A549 (cell line): ENCODE measurements around the gene TRIM71. TPM values are rescaled to one million over a fixed set of nuclear protein-coding genes. Genes with fewer than 3 reads are reported as not detected.

Experiments
- ATAC-seq, 2 experiments: fragments of 200-7000 bp in 1 of 2; fragments of >200 bp in 1 of 2; cut with Nextera tagmentation in 1 of 2; cut with Tn5 transposase in 1 of 2; 3 replicates each; pipeline versions ENCODE4 v1.8.0 to v1.9.1; 2018 to 2020; ENCODE audit warnings: mild to moderate bottlenecking in 1 of 2, moderate library complexity in 1 of 2
- CTCF ChIA-PET: fragments of 300-600 bp; sonication (Branson Sonifier 250); formaldehyde crosslinking; extraction: SDS; loops from one replicate; lab custom pipeline; 2021; ENCODE audit warnings: antibody characterized with exemption, inconsistent platforms; lab: Yijun Ruan, JAX
- POLR2A ChIA-PET: fragments of 350-600 bp; formaldehyde crosslinking; extraction: SDS; loops from one replicate; lab custom pipeline; 2021; ENCODE audit warnings: antibody characterized with exemption, inconsistent platforms; lab: Yijun Ruan, JAX
- DNase-seq, 2 experiments: peaks; one replicate each; pipeline versions ENCODE4 v3.0.0 to v3.0.0-alpha.2; 2011 to 2016; ENCODE audit warnings: low read depth in 1 of 2, low spot score in 1 of 2
- FAIRE-seq: peaks from 2 replicates; lab custom pipeline; 2011; peaks lifted over from hg19 to GRCh38; lab: Jason Lieb, UNC
- H3K27ac ChIP-seq, 2 experiments: fragments of >200 bp; sonication (Bioruptor Twin); formaldehyde crosslinking; 3 replicates each; pipeline ENCODE4 v1.5.1; 2016 to 2017
- H3K4me1 ChIP-seq: fragments of >200 bp; sonication (Bioruptor Twin); formaldehyde crosslinking; 3 replicates; pipeline ENCODE4 v1.6.1; 2016
- H3K4me2 ChIP-seq: fragments of >200 bp; sonication (Bioruptor Twin); formaldehyde crosslinking; 3 replicates; pipeline ENCODE4 v1.6.1; 2016
- H3K4me3 ChIP-seq: fragments of >200 bp; sonication (Bioruptor Twin); formaldehyde crosslinking; 3 replicates; pipeline ENCODE4 v1.5.1; 2016
- H3K9me3 ChIP-seq: fragments of >200 bp; sonication (Bioruptor Twin); formaldehyde crosslinking; 3 replicates; pipeline ENCODE4 v1.6.1; 2016
- ATOH8 ChIP-seq: fragments of 250-450 bp; sonication (Bioruptor Pico); IDR thresholded peaks from 2 replicates; pipeline ENCODE4 v1.5.0; 2020; ENCODE audit warnings: low read depth, mild to moderate bottlenecking, moderate library complexity
- CBX2 ChIP-seq: fragments of 200-600 bp; sonication (generic); IDR thresholded peaks from 2 replicates; pipeline ENCODE4 v1.6.1; 2016; ENCODE audit warnings: low read depth, mild to moderate bottlenecking, borderline replicate concordance
- CHD2 ChIP-seq: fragments of 150-350 bp; IDR thresholded peaks from 2 replicates; pipeline ENCODE4 v1.6.1; 2014; ENCODE audit warnings: low read length; ENCODE audit not compliant: partially characterized antibody
- CHD4 ChIP-seq: fragments of 200-600 bp; sonication (generic); IDR thresholded peaks from 2 replicates; pipeline ENCODE4 v1.6.1; 2016; ENCODE audit warnings: antibody characterized with exemption, mild to moderate bottlenecking, borderline replicate concordance
- CTCF ChIP-seq: fragments of >200 bp; sonication (Bioruptor Twin); formaldehyde crosslinking; IDR thresholded peaks from 3 replicates; pipeline ENCODE4 v1.5.1; 2016
- E2F6 ChIP-seq: IDR thresholded peaks from 2 replicates; pipeline ENCODE4 v1.6.1; 2012; ENCODE audit warnings: low read depth, borderline replicate concordance
- EHMT2 ChIP-seq: fragments of 200-600 bp; sonication (generic); IDR thresholded peaks from 2 replicates; pipeline ENCODE4 v1.6.1; 2016; ENCODE audit warnings: antibody characterized with exemption, low read depth, mild to moderate bottlenecking, moderate library complexity
- ELK1 ChIP-seq: fragments of 150-350 bp; IDR thresholded peaks from 2 replicates; pipeline ENCODE4 v1.6.1; 2014; ENCODE audit warnings: low read depth, mild to moderate bottlenecking, low read length
- EP300 ChIP-seq, 2 experiments: fragments of >200 bp; sonication (Bioruptor Twin); formaldehyde crosslinking; IDR thresholded peaks; 2 replicates in 1 of 2; 3 replicates in 1 of 2; pipeline ENCODE4 v1.6.1; 2016 to 2017
- ESRRA ChIP-seq: fragments of 150-350 bp; IDR thresholded peaks from 2 replicates; pipeline ENCODE4 v1.6.1; 2014; ENCODE audit warnings: mild to moderate bottlenecking, low read length, borderline replicate concordance
- HES2 ChIP-seq: fragments of >200 bp; sonication (Bioruptor Twin); formaldehyde crosslinking; IDR thresholded peaks from 2 replicates; pipeline ENCODE4 v1.6.1; 2016
- HOXB13 ChIP-seq: fragments of 250-450 bp; sonication (Bioruptor Pico); IDR thresholded peaks from 2 replicates; pipeline ENCODE4 v1.5.0; 2020; ENCODE audit warnings: low read depth, mild to moderate bottlenecking, moderate library complexity
- HOXB5 ChIP-seq: fragments of 250-450 bp; sonication (Bioruptor Pico); IDR thresholded peaks from 2 replicates; pipeline ENCODE4 v1.5.0; 2020; ENCODE audit warnings: mild to moderate bottlenecking, moderate library complexity
- JUNB ChIP-seq: fragments of >200 bp; sonication (Bioruptor Twin); formaldehyde crosslinking; IDR thresholded peaks from 2 replicates; pipeline ENCODE4 v1.6.1; 2016
- KDM1A ChIP-seq: fragments of 200-600 bp; sonication (generic); IDR thresholded peaks from 2 replicates; pipeline ENCODE4 v1.6.1; 2016; ENCODE audit warnings: low read depth, mild to moderate bottlenecking
- MAX ChIP-seq: IDR thresholded peaks from 2 replicates; pipeline ENCODE4 v1.6.1; 2012
- REST ChIP-seq: fragments of 200-600 bp; sonication (generic); IDR thresholded peaks from 2 replicates; pipeline ENCODE4 v1.6.1; 2016; ENCODE audit warnings: antibody characterized with exemption, mild to moderate bottlenecking, moderate library complexity
- SREBF2 ChIP-seq: fragments of 450-650 bp; IDR thresholded peaks from 2 replicates; pipeline ENCODE4 v1.6.1; 2014; ENCODE audit warnings: mild to moderate bottlenecking, moderate library complexity
- TFCP2L1 ChIP-seq: fragments of 250-450 bp; sonication (Bioruptor Pico); IDR thresholded peaks from 2 replicates; pipeline ENCODE4 v1.5.0; 2021; ENCODE audit warnings: mild to moderate bottlenecking
- ZSCAN20 ChIP-seq: fragments of 250-450 bp; sonication (Bioruptor Pico); IDR thresholded peaks from 2 replicates; pipeline ENCODE4 v1.8.0; 2022; ENCODE audit warnings: mild to moderate bottlenecking, moderate library complexity
- WGBS: methylation state at CpG from one replicate; pipeline ENCODE4 v1.1.6; 2017; ENCODE audit errors: missing lambda C conversion rate; 5-methylcytosine and 5-hydroxymethylcytosine counted together
- polyA plus RNA-seq, 4 experiments: library from polyadenylated mRNA; depleted of rRNA in 3 of 4; stranded (reverse); fragments of >200 nt; fragmentation: RNase III in 1 of 4; extraction: RNeasy Plus Mini Kit Qiagen cat#74134 plus additional on column Dnase treatment in 1 of 4; gene quantifications; 2 replicates in 3 of 4; 3 replicates in 1 of 4; pipeline ENCODE4 v1.2.3, GENCODE V29; 2011 to 2017

The TRIM71 gene
- polyA plus RNA-seq, 2 of the 4 experiments (the other 2 are of a cell fraction) = 0.01 TPM; not detected in 1

GRCh38 chr3:32849046-32849445 lies 31.2 kb downstream of the TRIM71 start:
- peaks cover 5% of the 10 kb centered on the region; the same call in 2 of the 3 replicates for H3K4me1 ChIP-seq
- TF ChIP-seq EHMT2 = no peak
- TF ChIP-seq KDM1A = no peak
- no peak for TF ChIP-seq SREBF2
- no peak for TF ChIP-seq CHD4
- no peak for TF ChIP-seq TFCP2L1 (CRISPR knock-in tag)
- TF ChIP-seq, all 56 proteins: peak for 0
- Histone ChIP-seq H3K4me3 (no peak overlapping the region), H3K4me2 (no peak overlapping the region), H3K9me3 (no peaks in the 10 kb centered on the region), H3K27ac (no peak overlapping the region)
- ATAC-seq (no peak), DNase-seq (no peak), FAIRE-seq (no peak)
- CTCF ChIA-PET = no interaction called here
- POLR2A ChIA-PET = no interaction called here
- 75% methylated on average over 4 of the region's 4 CpGs for WGBS

GRCh38 chr3:32850226-32850625 lies 32.4 kb downstream of the TRIM71 start:
- CTCF ChIA-PET = interaction anchor here (1.2 kb wide), 1 partner anchor 13 kb away, joined by 4 read pairs; no protein-coding TSS in a partner anchor
- Histone ChIP-seq H3K4me3 (no peak overlapping the region), H3K4me2 (no peak overlapping the region)
- FAIRE-seq (no peak), ATAC-seq (no peak)
- TF ChIP-seq ZSCAN20 (CRISPR knock-in tag) (no peak), CBX2 (no peak), CTCF (no peak), MAX (no peak)
- TF ChIP-seq, all 56 proteins: peak for 0
- peaks cover 5% of the 10 kb centered on the region; the same call in 2 of the 3 replicates for H3K4me1 ChIP-seq
- POLR2A ChIA-PET = no interaction called here
- 58% methylated on average over 3 of the region's 3 CpGs for WGBS
- no peak overlapping the region for H3K27ac ChIP-seq
- no peak for DNase-seq
- H3K9me3 ChIP-seq = no peaks in the 10 kb centered on the region

- ChIA-PET POLR2A (no interaction called here), CTCF (interaction anchor here (1.2 kb wide), 1 partner anchor 13 kb away, joined by 4 read pairs; no protein-coding TSS in a partner anchor)
- no peak for ATAC-seq
Observed at GRCh38 chr3:32850636-32851035, 32.8 kb downstream of the TRIM71 start.

GRCh38 chr3:32852146-32852545 lies 34.3 kb downstream of the TRIM71 start:
- ChIA-PET CTCF (interaction anchor here (0.6 kb wide), 1 partner anchor 134 kb away, joined by 3 read pairs; no protein-coding TSS in a partner anchor), POLR2A (no interaction called here)
- peaks cover 10% of the 10 kb centered on the region for H3K4me1 ChIP-seq
- no peak overlapping the region for H3K27ac ChIP-seq
- DNase-seq (no peak), FAIRE-seq (no peak), ATAC-seq (no peak)
- no peaks in the 10 kb centered on the region for H3K9me3 ChIP-seq
- no peak overlapping the region for H3K4me3 ChIP-seq
- H3K4me2 ChIP-seq = no peak overlapping the region
- 88% methylated on average over 4 of the region's 4 CpGs for WGBS
- TF ChIP-seq JUNB = no peak
- TF ChIP-seq E2F6 = no peak
- no peak for TF ChIP-seq ZSCAN20 (CRISPR knock-in tag)
- no peak for TF ChIP-seq ESRRA
- TF ChIP-seq ELK1 = no peak
- TF ChIP-seq CHD2 = no peak
- TF ChIP-seq REST = no peak
- TF ChIP-seq HOXB5 (CRISPR knock-in tag) = no peak
- TF ChIP-seq HES2 = no peak
- TF ChIP-seq HOXB13 (CRISPR knock-in tag) = no peak
- TF ChIP-seq EP300 (IDR thresholded peaks at IDR 0.05) = no peak

More at GRCh38 chr3:32850636-32851035, 32.8 kb downstream of the TRIM71 start:
- 71% methylated on average over 5 of the region's 5 CpGs for WGBS
- H3K4me1 ChIP-seq = peaks cover 5% of the 10 kb centered on the region; the same call in 2 of the 3 replicates
- H3K4me3 ChIP-seq = no peak overlapping the region
- DNase-seq (no peak), FAIRE-seq (no peak)
- TF ChIP-seq ATOH8 (CRISPR knock-in tag) = no peak
- H3K4me2 ChIP-seq = no peak overlapping the region
- H3K9me3 ChIP-seq = no peaks in the 10 kb centered on the region
- H3K27ac ChIP-seq = no peak overlapping the region
